Natural killer cell (primary cell): ENCODE results near the gene MAPKAPK2. TPM values are rescaled to one million over a fixed set of nuclear protein-coding genes. Genes with fewer than 3 reads are reported as not detected.
A peak's percentile ranks its signal among the peaks of the same experiment; 100 is the strongest.

Experiments
- ATAC-seq, 3 donors: fragments of 150-1000 bp in 2 of 3; fragments of 200-7000 bp in 1 of 3; cut with Tn5 transposase; 1 replicate in 1 of 3; 2 replicates in 2 of 3; pipeline ENCODE4 v1.10.0; 2021; ENCODE audit warnings: mild to moderate bottlenecking in 2 of 3, moderate library complexity in 2 of 3
- DNase-seq, 2 donors: peaks; one replicate each; pipeline versions ENCODE4 v3.0.0 to v3.0.0-alpha.2; 2013 to 2021; ENCODE audit warnings: mixed read lengths in 1 of 2
- H3K27ac ChIP-seq: one replicate; pipeline ENCODE4 v1.5.1; 2013; ENCODE audit warnings: mild to moderate bottlenecking, low read length
- H3K27me3 ChIP-seq: one replicate; pipeline ENCODE4 v1.6.1; 2013; ENCODE audit warnings: low read length; ENCODE audit not compliant: control insufficient read depth, insufficient read depth
- H3K36me3 ChIP-seq: one replicate; pipeline ENCODE4 v1.6.1; 2013; ENCODE audit warnings: low read length; ENCODE audit not compliant: control insufficient read depth, insufficient read depth
- H3K4me1 ChIP-seq: one replicate; pipeline ENCODE4 v1.6.1; 2013; ENCODE audit warnings: low read length; ENCODE audit not compliant: control insufficient read depth, insufficient read depth
- H3K4me3 ChIP-seq: one replicate; pipeline ENCODE4 v1.5.1; 2013; ENCODE audit warnings: low read length
- H3K9me3 ChIP-seq: one replicate; pipeline ENCODE4 v1.6.1; 2013; ENCODE audit warnings: low read length; ENCODE audit not compliant: control insufficient read depth, insufficient read depth
- H3K27ac Mint-ChIP-seq, 2 donors: one replicate each; pipeline ENCODE4 v1.8.0; 2022; ENCODE audit warnings: mild to moderate bottlenecking in 2 of 2, mixed read lengths in 2 of 2, moderate library complexity in 1 of 2
- H3K27me3 Mint-ChIP-seq, 2 donors: one replicate each; pipeline ENCODE4 v1.8.0; 2022; ENCODE audit warnings: low read depth in 2 of 2, mixed read lengths in 2 of 2
- H3K36me3 Mint-ChIP-seq: one replicate; pipeline ENCODE4 v1.8.0; 2022; ENCODE audit warnings: mixed read lengths
- H3K4me1 Mint-ChIP-seq, 2 donors: one replicate each; pipeline ENCODE4 v1.8.0; 2022; ENCODE audit warnings: mixed read lengths in 2 of 2
- H3K4me3 Mint-ChIP-seq: one replicate; pipeline ENCODE4 v1.8.0; 2022; ENCODE audit warnings: mild to moderate bottlenecking, moderate library complexity, mixed read lengths
- H3K9me3 Mint-ChIP-seq, 2 donors: one replicate each; pipeline ENCODE4 v1.8.0; 2022; ENCODE audit warnings: mixed read lengths in 2 of 2
- WGBS: methylation state at CpG from one replicate; pipeline ENCODE4 v1.1.7; 2013; ENCODE audit warnings: missing lambda C conversion rate; ENCODE audit not compliant: insufficient coverage; 5-methylcytosine and 5-hydroxymethylcytosine counted together
- intact Hi-C: fragments of 100-400 bp; cut with micrococcal nuclease; formaldehyde crosslinking; loops from one replicate; pipeline ENCODE4 v1.14.2; 2022
- total RNA-seq, 4 donors: library from RNA; stranded (reverse); fragments of 120-200 nt in 1 of 4; gene quantifications; one replicate each; pipeline versions ENCODE4 v1.2.3 to v1.2.4, GENCODE V29; 2013 to 2022
- TF ChIP-seq, protein P1 (sequence below): fragments of 200-600 bp; IDR thresholded peaks from one replicate; pipeline ENCODE4 v1.8.0; 2022; ENCODE audit warnings: antibody characterized with exemption

MAPKAPK2 gene
- total RNA-seq, 3 donors from 2014 or later (not counting 1 experiment from before 2014, with no cell fraction given), result 137 to 197 (median 178) TPM

DNA sequence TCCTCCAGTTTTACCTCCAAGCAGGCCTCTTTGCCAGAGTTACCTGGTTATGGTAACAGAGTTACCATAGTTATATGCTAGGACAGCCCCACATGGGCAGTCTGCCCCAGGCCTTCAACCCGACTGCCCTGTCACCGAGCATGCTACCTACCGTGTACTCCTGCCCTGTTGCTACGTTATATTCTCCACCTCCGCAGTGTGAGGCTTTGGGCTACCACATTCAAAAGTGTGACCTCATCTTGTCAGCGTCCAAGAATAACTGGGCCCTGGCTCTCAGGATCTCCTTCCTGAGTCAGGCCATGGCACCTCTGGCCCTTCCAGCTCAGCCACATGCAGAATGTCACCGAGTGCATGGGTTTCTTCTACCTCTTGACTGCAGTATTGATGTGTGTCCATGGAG, 8.9 kb downstream of the MAPKAPK2 start:
- TF ChIP-seq, protein P1, sequence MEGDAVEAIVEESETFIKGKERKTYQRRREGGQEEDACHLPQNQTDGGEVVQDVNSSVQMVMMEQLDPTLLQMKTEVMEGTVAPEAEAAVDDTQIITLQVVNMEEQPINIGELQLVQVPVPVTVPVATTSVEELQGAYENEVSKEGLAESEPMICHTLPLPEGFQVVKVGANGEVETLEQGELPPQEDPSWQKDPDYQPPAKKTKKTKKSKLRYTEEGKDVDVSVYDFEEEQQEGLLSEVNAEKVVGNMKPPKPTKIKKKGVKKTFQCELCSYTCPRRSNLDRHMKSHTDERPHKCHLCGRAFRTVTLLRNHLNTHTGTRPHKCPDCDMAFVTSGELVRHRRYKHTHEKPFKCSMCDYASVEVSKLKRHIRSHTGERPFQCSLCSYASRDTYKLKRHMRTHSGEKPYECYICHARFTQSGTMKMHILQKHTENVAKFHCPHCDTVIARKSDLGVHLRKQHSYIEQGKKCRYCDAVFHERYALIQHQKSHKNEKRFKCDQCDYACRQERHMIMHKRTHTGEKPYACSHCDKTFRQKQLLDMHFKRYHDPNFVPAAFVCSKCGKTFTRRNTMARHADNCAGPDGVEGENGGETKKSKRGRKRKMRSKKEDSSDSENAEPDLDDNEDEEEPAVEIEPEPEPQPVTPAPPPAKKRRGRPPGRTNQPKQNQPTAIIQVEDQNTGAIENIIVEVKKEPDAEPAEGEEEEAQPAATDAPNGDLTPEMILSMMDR, result no peak
- Histone ChIP-seq H3K36me3 (peaks cover 6% of the 10 kb centered on the region), H3K27me3 (no peaks in the 10 kb centered on the region), H3K4me3 (no peak overlapping the region), H3K9me3 (no peaks in the 10 kb centered on the region), H3K4me1 (peaks cover 73% of the 10 kb centered on the region), H3K27ac (peak overlapping the region; percentile 47)
- DNase-seq (no peak), ATAC-seq (peak; percentile 46 to 69 (median 67))
- Mint-ChIP-seq H3K36me3 (no peaks in the 10 kb centered on the region), H3K4me3 (peak overlapping the region; percentile 71), H3K9me3 (no peaks in the 10 kb centered on the region), H3K27ac (peak overlapping the region; percentile 74 to 89), H3K4me1 (peaks cover 97 to 98% of the 10 kb centered on the region in 2 donors), H3K27me3 (no peaks in the 10 kb centered on the region)
- 45% methylated on average over 7 of the region's 7 CpGs for WGBS
- intact Hi-C loops, result no loop called here

DNA sequence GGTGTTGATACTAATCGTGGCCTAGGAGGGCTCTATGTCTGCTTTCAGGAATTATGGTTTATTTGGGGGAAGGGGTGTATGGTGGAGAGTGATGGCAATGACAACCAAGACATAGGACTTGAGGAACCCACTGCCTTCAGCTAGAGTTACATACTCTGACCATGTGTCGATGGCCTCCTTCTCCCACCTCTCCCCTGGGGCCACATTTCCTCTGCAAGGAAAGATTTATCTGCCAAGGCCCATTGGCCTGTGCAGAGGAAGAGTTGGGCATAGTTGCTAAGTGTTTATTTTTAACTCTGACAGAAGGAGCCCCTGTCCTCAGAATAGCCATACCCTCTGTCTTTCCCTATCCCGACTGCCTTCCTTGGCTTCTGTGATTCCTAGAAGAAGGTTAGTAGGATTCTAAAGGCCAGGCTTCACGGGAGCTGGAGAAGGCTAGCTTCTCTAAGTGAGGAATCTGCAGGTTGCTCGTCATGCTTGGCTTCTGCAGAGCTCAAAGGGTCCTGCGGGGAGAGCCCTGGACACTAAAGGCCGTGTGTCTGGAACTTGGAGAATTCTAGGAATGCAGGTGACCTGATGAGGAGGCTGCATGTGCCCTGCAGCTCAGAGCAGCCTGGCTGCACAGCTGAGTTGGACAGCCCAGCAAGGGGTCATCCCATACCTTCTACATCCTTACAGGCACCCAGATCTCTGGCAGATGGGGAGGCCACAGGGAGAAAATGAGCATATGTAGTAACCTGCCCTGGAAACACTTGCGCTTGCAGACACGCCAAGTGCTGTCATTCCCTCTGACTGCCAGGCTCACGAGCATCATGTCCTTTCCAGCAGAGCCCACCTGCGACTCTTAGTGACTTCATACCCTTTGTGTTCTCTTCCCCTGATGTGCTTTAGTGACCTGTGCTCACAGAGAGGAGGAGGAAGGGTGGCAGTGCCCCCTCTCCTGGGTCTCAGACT, 9.7 kb downstream of the MAPKAPK2 start:
- 91% methylated on average over 9 of the region's 11 CpGs for WGBS
- Histone ChIP-seq H3K27me3 (no peaks in the 10 kb centered on the region), H3K4me1 (peaks cover 70% of the 10 kb centered on the region)

DNA sequence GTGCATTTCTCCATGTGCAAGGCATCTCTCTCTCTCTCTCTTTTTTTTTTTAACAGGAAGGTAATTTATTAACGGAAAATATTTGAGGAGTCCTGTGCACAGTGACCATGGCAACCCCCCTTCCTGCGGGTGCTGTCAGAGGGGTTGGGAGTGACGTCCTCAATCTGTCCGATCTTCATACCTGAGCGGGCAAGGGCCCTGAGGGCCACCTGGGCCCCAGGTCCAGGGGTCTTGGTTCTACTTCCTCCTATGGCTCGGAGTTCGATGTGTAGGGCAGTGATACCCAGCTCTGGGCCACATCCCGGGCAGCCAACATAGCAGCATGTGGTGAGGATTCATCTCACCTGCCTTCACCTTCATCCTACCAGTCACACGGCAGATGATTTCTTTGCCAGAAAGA, 11.0 kb downstream of the MAPKAPK2 start:
- Mint-ChIP-seq H3K27ac (peak overlapping the region; percentile 35 to 41), H3K27me3 (no peaks in the 10 kb centered on the region), H3K4me3 (no peak overlapping the region), H3K4me1 (peaks cover 97 to 98% of the 10 kb centered on the region in 2 donors), H3K9me3 (no peaks in the 10 kb centered on the region), H3K36me3 (no peaks in the 10 kb centered on the region)
- no peak for ATAC-seq
- no peaks in the 10 kb centered on the region for H3K27me3 ChIP-seq
- no peaks in the 10 kb centered on the region for H3K9me3 ChIP-seq
- peaks cover 67% of the 10 kb centered on the region for H3K4me1 ChIP-seq
- intact Hi-C loops, result no loop called here
- no peak for DNase-seq
- H3K27ac ChIP-seq, result no peak overlapping the region
- TF ChIP-seq, protein P1, result no peak
- 93% methylated on average over 9 of the region's 9 CpGs for WGBS
- peaks cover 6% of the 10 kb centered on the region for H3K36me3 ChIP-seq
- no peak overlapping the region for H3K4me3 ChIP-seq

More for the DNA sequence above, 9.7 kb downstream of the MAPKAPK2 start:
- Mint-ChIP-seq H3K36me3 (no peaks in the 10 kb centered on the region), H3K27ac (peak overlapping the region; percentile 74 to 89), H3K4me1 (peaks cover 97 to 98% of the 10 kb centered on the region in 2 donors), H3K9me3 (no peaks in the 10 kb centered on the region), H3K27me3 (no peaks in the 10 kb centered on the region), H3K4me3 (peak overlapping the region; percentile 71)
- Histone ChIP-seq H3K27ac (no peak overlapping the region), H3K36me3 (peaks cover 6% of the 10 kb centered on the region), H3K9me3 (no peaks in the 10 kb centered on the region), H3K4me3 (no peak overlapping the region)
- no peak for DNase-seq
- intact Hi-C loops, result no loop called here
- no peak for ATAC-seq
- TF ChIP-seq, protein P1, result no peak
